HFFc6 (cell line): Measurements from ENCODE around the gene TMEM134. TPM values are rescaled to one million over a fixed set of nuclear protein-coding genes. Genes with fewer than 3 reads are reported as not detected.

Experiments used
- DNase-seq: peaks from one replicate; pipeline ENCODE4 v3.0.0-alpha.2; 2018
- H3K27ac Mint-ChIP-seq: 2 replicates; pipeline ENCODE4 v1.8.0; 2020; ENCODE audit warnings: mild to moderate bottlenecking, mixed read lengths
- H3K27me3 Mint-ChIP-seq: 2 replicates; pipeline ENCODE4 v1.8.0; 2021; ENCODE audit warnings: mild to moderate bottlenecking, moderate library complexity, mixed read lengths; ENCODE audit not compliant: insufficient read depth
- H3K36me3 Mint-ChIP-seq: 2 replicates; pipeline ENCODE4 v1.8.0; 2021; ENCODE audit warnings: low read depth, mixed read lengths
- H3K4me1 Mint-ChIP-seq: 2 replicates; pipeline ENCODE4 v1.8.0; 2020; ENCODE audit warnings: low read depth, mixed read lengths
- H3K4me3 Mint-ChIP-seq: 2 replicates; pipeline ENCODE4 v1.8.0; 2020; ENCODE audit warnings: mild to moderate bottlenecking, moderate library complexity, mixed read lengths
- H3K9me3 Mint-ChIP-seq: 2 replicates; pipeline ENCODE4 v1.8.0; 2020; ENCODE audit warnings: mild to moderate bottlenecking, mixed read lengths
- total RNA-seq, 6 experiments: library from RNA; stranded (reverse); fragmentation: NEBNext Ultra II Directional; extraction: Animal tissue kit (Norgen Biotek cat#: 25700); gene quantifications; 2 replicates in 1 of 6; 3 replicates in 5 of 6; pipeline ENCODE4 v1.2.3, GENCODE V29; 2021
- TF ChIP-seq, protein P1 (sequence below): fragments of 200-600 bp; sonication (generic); IDR thresholded peaks from 2 replicates; pipeline ENCODE4 v1.5.0; 2021; ENCODE audit warnings: antibody characterized with exemption, mild to moderate bottlenecking

TMEM134 gene
- total RNA-seq, 6 experiments from 2014 or later = 28.5 to 43.7 (median 32.2) TPM

DNA sequence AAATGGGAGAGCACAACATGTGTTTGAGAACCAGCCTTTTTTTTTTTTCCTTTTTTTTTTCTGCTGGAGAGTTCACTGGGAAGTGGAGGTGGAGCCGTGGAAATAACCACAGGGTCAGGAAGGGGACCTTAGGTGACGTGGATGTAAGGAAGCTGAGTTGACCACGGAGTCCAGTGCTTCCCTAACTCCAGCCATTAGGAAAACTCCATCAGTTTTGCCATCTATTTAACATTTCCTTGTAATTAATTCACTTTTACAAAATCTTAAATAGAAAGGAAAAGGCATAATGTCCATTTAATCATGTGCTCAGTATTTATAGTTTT is 40.9 kb upstream of the TMEM134 start:
- Mint-ChIP-seq H3K9me3 (no peaks in the 10 kb centered on the region), H3K27ac (peak overlapping the region; percentile 98), H3K36me3 (no peaks in the 10 kb centered on the region; the same call in 1 of the 2 replicates), H3K27me3 (peaks cover 17% of the 10 kb centered on the region), H3K4me3 (peak overlapping the region; percentile 64; the same call in 1 of the 2 replicates), H3K4me1 (peaks cover 36% of the 10 kb centered on the region)
- no peak for DNase-seq
- TF ChIP-seq, protein P1, sequence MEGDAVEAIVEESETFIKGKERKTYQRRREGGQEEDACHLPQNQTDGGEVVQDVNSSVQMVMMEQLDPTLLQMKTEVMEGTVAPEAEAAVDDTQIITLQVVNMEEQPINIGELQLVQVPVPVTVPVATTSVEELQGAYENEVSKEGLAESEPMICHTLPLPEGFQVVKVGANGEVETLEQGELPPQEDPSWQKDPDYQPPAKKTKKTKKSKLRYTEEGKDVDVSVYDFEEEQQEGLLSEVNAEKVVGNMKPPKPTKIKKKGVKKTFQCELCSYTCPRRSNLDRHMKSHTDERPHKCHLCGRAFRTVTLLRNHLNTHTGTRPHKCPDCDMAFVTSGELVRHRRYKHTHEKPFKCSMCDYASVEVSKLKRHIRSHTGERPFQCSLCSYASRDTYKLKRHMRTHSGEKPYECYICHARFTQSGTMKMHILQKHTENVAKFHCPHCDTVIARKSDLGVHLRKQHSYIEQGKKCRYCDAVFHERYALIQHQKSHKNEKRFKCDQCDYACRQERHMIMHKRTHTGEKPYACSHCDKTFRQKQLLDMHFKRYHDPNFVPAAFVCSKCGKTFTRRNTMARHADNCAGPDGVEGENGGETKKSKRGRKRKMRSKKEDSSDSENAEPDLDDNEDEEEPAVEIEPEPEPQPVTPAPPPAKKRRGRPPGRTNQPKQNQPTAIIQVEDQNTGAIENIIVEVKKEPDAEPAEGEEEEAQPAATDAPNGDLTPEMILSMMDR = no peak

DNA sequence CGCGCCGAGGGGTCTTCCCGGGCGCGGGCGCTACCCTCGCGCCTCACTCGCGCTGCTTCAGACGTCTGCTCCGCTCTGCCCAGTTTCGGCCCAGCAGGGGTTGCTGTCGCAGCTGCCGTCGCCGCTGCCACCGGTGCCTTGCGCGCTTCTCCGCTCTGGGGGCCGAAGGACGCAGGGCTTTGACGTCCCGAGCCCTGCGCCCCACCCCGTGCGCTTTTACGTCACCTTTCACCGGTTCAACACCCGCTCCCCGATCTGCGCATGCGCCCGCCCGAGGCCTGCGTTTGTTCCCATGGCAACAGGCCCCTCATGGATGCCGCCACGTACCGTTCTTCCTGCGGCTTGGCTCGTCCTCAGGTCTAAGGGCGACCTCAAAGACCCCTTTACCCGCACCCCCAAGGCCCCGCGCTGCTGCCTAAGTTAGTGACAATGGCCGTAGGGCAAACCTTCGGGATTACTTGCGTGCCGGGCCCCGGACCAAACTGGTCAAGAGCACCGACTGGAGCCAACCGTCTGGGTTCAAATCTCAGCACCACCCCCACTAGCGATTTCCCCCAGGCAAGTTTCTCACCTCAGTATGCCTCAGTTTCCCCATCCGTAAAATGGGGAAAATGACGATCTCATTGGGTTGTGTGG is 39.6 kb upstream of the TMEM134 start:
- peaks cover 17% of the 10 kb centered on the region for H3K27me3 Mint-ChIP-seq
- peak; percentile 94 for DNase-seq
- H3K4me3 Mint-ChIP-seq = peak overlapping the region; percentile 89
- TF ChIP-seq, protein P1 = no peak; the same call in 1 of the 2 replicates
- peaks cover 36% of the 10 kb centered on the region for H3K4me1 Mint-ChIP-seq
- peak overlapping the region; percentile 98 for H3K27ac Mint-ChIP-seq
- no peaks in the 10 kb centered on the region for H3K9me3 Mint-ChIP-seq
- no peaks in the 10 kb centered on the region; the same call in 1 of the 2 replicates for H3K36me3 Mint-ChIP-seq

DNA sequence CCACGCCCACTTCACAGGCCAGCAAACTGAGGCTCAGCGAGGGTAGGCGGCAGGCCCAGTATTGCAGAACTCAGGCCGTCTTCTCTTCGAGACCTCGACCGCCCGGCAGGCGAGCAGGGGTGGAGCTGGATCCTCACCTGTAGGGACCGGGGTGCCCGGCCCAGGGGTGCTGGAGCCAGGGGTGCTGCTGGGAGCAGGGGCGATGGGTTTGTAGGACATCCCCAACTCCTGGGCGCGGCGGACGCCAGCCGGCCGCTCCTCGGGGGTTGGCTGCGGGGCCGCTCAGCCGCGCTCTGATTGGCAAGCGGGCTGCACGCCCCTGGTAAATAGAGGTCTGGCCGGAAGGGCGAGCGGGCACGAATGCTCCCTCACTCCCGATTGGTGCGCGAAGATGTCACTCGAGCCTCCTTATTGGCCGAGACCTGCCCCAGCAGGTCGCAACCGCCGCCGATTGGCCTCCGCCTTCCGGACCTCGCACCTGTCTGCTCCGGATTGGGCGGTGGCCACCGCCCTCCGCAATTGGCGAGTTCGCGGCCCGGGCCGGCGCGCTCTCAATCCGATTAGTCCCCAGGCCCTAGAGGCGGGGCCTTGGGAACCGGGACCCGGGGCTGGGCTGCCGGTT is 38.9 kb upstream of the TMEM134 start, which contains the start of gene CDK2AP2:
CDK2AP2 (minus strand) TSS at position 299 of the 622 bp plus-strand sequence; CDS start at position 219, 80 bp downstream.
- Mint-ChIP-seq H3K4me3 (peak within 1 kb of the TSS; percentile 89), H3K9me3 (no peaks in the 10 kb centered on the region), H3K27me3 (peaks cover 17% of the 10 kb centered on the region), H3K4me1 (peaks cover 36% of the 10 kb centered on the region), H3K36me3 (no peaks in the 10 kb centered on the region; the same call in 1 of the 2 replicates), H3K27ac (peak within 1 kb of the TSS; percentile 98)
- DNase-seq = peak; percentile 100
- TF ChIP-seq, protein P1 = no peak

DNA sequence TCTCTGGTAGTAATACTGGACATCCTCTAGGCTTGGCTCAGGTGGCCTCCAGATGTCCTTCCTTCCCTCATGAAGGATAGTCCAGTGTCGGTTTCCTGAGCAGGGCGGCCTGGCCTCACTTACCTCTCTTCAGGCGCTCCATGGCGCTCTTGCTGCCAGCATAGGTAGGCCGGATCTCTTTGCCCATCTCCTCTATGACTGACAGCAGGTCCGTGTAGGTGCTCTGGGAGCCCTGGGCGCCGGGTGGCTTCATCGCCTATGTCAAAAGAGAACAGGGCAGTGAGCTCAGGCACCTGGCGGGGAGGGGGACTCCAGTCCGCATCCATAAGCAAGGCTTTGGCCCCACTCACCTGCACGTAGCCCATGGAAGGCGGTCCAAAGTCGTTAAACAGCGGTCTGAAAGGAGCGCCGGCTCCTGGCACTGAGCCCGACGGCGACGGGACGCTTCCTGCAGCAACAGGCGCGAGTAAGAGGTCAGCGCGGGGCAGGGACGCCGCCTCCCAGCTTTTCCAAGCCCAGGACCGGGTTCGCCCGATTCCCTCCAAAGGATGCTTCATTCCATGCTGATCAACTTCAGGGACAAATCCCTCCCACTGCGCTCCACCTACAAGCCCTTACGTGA is 38.3 kb upstream of the TMEM134 start:
- Mint-ChIP-seq H3K4me3 (peak overlapping the region; percentile 89), H3K9me3 (no peaks in the 10 kb centered on the region), H3K36me3 (no peaks in the 10 kb centered on the region; the same call in 1 of the 2 replicates), H3K27ac (peak overlapping the region; percentile 64), H3K4me1 (peaks cover 36% of the 10 kb centered on the region), H3K27me3 (peaks cover 14% of the 10 kb centered on the region)
- TF ChIP-seq, protein P1 = no peak
- DNase-seq = no peak

DNA sequence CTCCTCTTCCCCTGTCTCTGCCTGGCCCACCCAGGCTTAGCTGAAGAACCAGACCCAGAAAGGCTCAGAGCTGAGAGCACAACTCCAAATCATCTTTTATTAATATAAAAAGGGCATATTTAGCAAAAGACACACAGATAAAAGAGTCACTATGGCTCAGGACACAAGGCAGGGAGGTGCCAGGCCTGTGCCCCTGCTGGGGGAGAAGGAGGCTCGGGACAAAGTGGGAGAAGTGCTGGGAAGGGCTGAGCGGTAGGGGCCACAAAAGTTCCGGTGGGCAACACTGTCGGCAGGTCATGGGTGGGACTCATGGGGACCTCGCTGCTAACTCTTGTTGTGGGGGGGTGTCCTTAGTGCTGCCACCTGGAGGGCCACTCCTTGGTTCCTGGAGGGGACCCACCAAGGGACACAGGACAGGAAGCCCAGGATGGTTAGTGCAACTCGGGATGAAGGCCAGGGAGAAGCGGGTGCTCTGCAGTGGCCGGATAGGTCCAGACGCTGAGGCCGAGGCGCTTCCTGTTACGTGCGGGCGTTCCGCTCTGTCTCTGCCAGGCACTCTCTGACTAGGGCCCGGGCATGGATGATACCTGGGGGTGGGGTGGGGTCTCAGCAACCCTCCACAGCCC is 37.5 kb upstream of the TMEM134 start:
- no peak for DNase-seq
- TF ChIP-seq, protein P1 = peak; percentile 51
- H3K4me3 Mint-ChIP-seq = peak overlapping the region; percentile 89
- H3K36me3 Mint-ChIP-seq = no peaks in the 10 kb centered on the region; the same call in 1 of the 2 replicates
- no peaks in the 10 kb centered on the region for H3K9me3 Mint-ChIP-seq
- peaks cover 13% of the 10 kb centered on the region for H3K27me3 Mint-ChIP-seq
- peak overlapping the region; percentile 91 for H3K27ac Mint-ChIP-seq
- H3K4me1 Mint-ChIP-seq = peaks cover 36% of the 10 kb centered on the region
